ENCODE data around the gene PHF21A. TPM values are rescaled to one million over a fixed set of nuclear protein-coding genes. Genes with fewer than 3 reads are reported as not detected.
A peak's percentile ranks its signal among the peaks of the same experiment; 100 is the strongest.

PHF21A gene
- total RNA-seq, 1 experiment from 2014 or later = 8.2 TPM

DNA sequence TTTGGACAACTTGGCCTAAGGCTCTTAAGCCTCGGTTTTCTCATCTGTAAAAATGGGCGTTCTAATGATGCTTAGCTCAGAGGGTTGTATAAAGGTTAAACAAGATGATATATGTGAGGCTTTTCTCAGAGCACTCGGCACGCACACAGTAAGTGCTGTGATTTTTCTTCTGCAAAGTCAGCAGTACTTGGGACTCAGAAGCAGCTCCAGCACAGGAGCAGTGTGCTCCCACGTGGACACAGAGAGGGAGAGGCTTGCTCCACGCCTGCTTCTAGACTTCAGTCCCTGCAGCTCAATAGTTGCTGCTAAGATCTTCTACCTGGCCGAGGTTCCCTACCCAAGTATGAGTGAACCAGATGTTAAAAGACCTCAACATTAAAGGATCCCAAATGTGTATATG lies 39.9 kb upstream of the PHF21A start:
- Histone ChIP-seq H3K4me2 (ENCODE audit: low read length) (no peak overlapping the region), H4K20me1 (ENCODE audit: low read length) (no peaks in the 10 kb centered on the region), H2AFZ (ENCODE audit: low read length) (no peak overlapping the region), H3K4me3 (ENCODE audit: low read length) (no peak overlapping the region), H3K9ac (ENCODE audit: low read length) (no peak overlapping the region), H3K9me3 (ENCODE audit: low read length) (no peaks in the 10 kb centered on the region), H3K9me2 (replicated peaks; ENCODE audit: low read length) (no peaks in the 10 kb centered on the region), H3K36me3 (ENCODE audit: low read depth, low read length) (no peaks in the 10 kb centered on the region), H3K4me1 (ENCODE audit: insufficient read depth, low read length) (peaks cover 13% of the 10 kb centered on the region), H3K79me2 (ENCODE audit: low read length) (no peaks in the 10 kb centered on the region), H3F3A (ENCODE audit: low read length, unreplicated experiment) (no peaks in the 10 kb centered on the region), H3K27ac (ENCODE audit: low read length) (no peak overlapping the region), H3K27me3 (ENCODE audit: low read length) (no peaks in the 10 kb centered on the region)
- no peak for DNase-seq
- ChIA-PET CTCF (no interaction called here), POLR2A (ENCODE audit: unreplicated experiment) (no interaction called here)
- ATAC-seq = no peak
- BruUV-seq (replicated peaks) = no TSS peak
- intact Hi-C loops (cut with micrococcal nuclease) = no loop called here
- TF ChIP-seq EZH2phosphoT487 (IDR thresholded peaks at IDR 0.05; ENCODE audit: borderline replicate concordance, low read length) (no peak), EZH2 (IDR thresholded peaks at IDR 0.05; ENCODE audit: low read length, unreplicated experiment) (no peak), CTCF (conservative IDR thresholded peaks at IDR 0.05; ENCODE audit: low read depth, low read length) (no peak)

GRCh38 chr11:46160100-46160499 lies 38.8 kb upstream of the PHF21A start:
- Histone ChIP-seq H3F3A (ENCODE audit: low read length, unreplicated experiment) (no peaks in the 10 kb centered on the region), H3K27me3 (ENCODE audit: low read length) (no peaks in the 10 kb centered on the region), H3K9ac (ENCODE audit: low read length) (no peak overlapping the region), H3K9me2 (replicated peaks; ENCODE audit: low read length) (no peaks in the 10 kb centered on the region), H3K9me3 (ENCODE audit: low read length) (no peaks in the 10 kb centered on the region), H3K79me2 (ENCODE audit: low read length) (no peaks in the 10 kb centered on the region), H3K4me3 (ENCODE audit: low read length) (no peak overlapping the region), H3K27ac (ENCODE audit: low read length) (no peak overlapping the region), H4K20me1 (ENCODE audit: low read length) (no peaks in the 10 kb centered on the region), H2AFZ (ENCODE audit: low read length) (no peak overlapping the region), H3K36me3 (ENCODE audit: low read depth, low read length) (no peaks in the 10 kb centered on the region), H3K4me1 (ENCODE audit: insufficient read depth, low read length) (peaks cover 13% of the 10 kb centered on the region), H3K4me2 (ENCODE audit: low read length) (peak overlapping the region; percentile 35)
- 0 out of 2 replicates have a peak, but pooled peaks have one; percentile 16 for TF ChIP-seq CTCF (conservative IDR thresholded peaks at IDR 0.05; ENCODE audit: low read depth, low read length)
- TF ChIP-seq EZH2phosphoT487 (IDR thresholded peaks at IDR 0.05; ENCODE audit: borderline replicate concordance, low read length) = no peak
- TF ChIP-seq EZH2 (IDR thresholded peaks at IDR 0.05; ENCODE audit: low read length, unreplicated experiment) = no peak
- ATAC-seq (peak; percentile 48; the same call in 1 of the 2 replicates), DNase-seq (peak; percentile 21)
- intact Hi-C loops (cut with micrococcal nuclease) = no loop called here
- CTCF ChIA-PET = no interaction called here
- POLR2A ChIA-PET (ENCODE audit: unreplicated experiment) = no interaction called here
- no TSS peak for BruUV-seq (replicated peaks)

DNA sequence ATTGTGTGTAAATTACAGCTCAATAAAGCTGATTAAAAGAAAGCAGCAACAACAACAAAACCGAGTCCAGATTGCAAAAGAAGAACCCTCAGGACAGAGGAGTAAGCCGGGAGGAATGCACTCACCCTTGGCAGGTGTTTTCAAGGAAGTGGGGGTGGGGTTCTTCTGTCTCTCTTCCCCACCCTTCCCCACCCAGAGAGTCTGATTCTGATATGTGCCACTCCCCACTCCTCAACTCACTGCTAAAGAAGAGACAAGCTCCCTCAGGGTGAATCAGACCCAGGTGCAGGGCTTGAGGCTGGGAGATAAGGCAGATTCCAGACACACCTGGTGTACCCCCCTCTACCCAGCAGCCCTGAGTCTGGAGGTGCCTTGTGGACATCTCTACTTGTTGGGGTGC lies 38.4 kb upstream of the PHF21A start:
- H3K27ac ChIP-seq (ENCODE audit: low read length) = no peak overlapping the region
- POLR2A ChIA-PET (ENCODE audit: unreplicated experiment) = no interaction called here

More for the DNA sequence above, 38.4 kb upstream of the PHF21A start:
- ATAC-seq (peak; percentile 86), DNase-seq (peak; percentile 76)
- no peaks in the 10 kb centered on the region for H4K20me1 ChIP-seq (ENCODE audit: low read length)
- no peaks in the 10 kb centered on the region for H3K27me3 ChIP-seq (ENCODE audit: low read length)
- TF ChIP-seq EZH2phosphoT487 (IDR thresholded peaks at IDR 0.05; ENCODE audit: borderline replicate concordance, low read length) (no peak), CTCF (conservative IDR thresholded peaks at IDR 0.05; ENCODE audit: low read depth, low read length) (no peak), EZH2 (IDR thresholded peaks at IDR 0.05; ENCODE audit: low read length, unreplicated experiment) (no peak)
- no TSS peak for BruUV-seq (replicated peaks)
- H3K36me3 ChIP-seq (ENCODE audit: low read depth, low read length) = no peaks in the 10 kb centered on the region
- H3K9me2 ChIP-seq (replicated peaks; ENCODE audit: low read length) = no peaks in the 10 kb centered on the region
- no peaks in the 10 kb centered on the region for H3K9me3 ChIP-seq (ENCODE audit: low read length)
- no peak overlapping the region for H3K4me3 ChIP-seq (ENCODE audit: low read length)
- peak overlapping the region; percentile 35 for H3K4me2 ChIP-seq (ENCODE audit: low read length)
- CTCF ChIA-PET = no interaction called here
- no peak overlapping the region for H2AFZ ChIP-seq (ENCODE audit: low read length)
- H3F3A ChIP-seq (ENCODE audit: low read length, unreplicated experiment) = no peaks in the 10 kb centered on the region
- H3K9ac ChIP-seq (ENCODE audit: low read length) = no peak overlapping the region
- H3K79me2 ChIP-seq (ENCODE audit: low read length) = no peaks in the 10 kb centered on the region
- H3K4me1 ChIP-seq (ENCODE audit: insufficient read depth, low read length) = peaks cover 13% of the 10 kb centered on the region
- intact Hi-C loops (cut with micrococcal nuclease) = no loop called here
